ENCODE measurements around the gene ZBP1.

The ZBP1 gene, protein sequence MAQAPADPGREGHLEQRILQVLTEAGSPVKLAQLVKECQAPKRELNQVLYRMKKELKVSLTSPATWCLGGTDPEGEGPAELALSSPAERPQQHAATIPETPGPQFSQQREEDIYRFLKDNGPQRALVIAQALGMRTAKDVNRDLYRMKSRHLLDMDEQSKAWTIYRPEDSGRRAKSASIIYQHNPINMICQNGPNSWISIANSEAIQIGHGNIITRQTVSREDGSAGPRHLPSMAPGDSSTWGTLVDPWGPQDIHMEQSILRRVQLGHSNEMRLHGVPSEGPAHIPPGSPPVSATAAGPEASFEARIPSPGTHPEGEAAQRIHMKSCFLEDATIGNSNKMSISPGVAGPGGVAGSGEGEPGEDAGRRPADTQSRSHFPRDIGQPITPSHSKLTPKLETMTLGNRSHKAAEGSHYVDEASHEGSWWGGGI

GRCh38 chr20:57620274-57620990, at the start of gene ZBP1:
ZBP1 (minus strand) TSS chr20:57620426; CDS start chr20:57620295, 131 bp downstream.
- DNase-seq, result no peak

- DNase-seq, result no peak
Measured at GRCh38 chr20:57669632-57670031, 49.4 kb upstream of the ZBP1 start.

DNA sequence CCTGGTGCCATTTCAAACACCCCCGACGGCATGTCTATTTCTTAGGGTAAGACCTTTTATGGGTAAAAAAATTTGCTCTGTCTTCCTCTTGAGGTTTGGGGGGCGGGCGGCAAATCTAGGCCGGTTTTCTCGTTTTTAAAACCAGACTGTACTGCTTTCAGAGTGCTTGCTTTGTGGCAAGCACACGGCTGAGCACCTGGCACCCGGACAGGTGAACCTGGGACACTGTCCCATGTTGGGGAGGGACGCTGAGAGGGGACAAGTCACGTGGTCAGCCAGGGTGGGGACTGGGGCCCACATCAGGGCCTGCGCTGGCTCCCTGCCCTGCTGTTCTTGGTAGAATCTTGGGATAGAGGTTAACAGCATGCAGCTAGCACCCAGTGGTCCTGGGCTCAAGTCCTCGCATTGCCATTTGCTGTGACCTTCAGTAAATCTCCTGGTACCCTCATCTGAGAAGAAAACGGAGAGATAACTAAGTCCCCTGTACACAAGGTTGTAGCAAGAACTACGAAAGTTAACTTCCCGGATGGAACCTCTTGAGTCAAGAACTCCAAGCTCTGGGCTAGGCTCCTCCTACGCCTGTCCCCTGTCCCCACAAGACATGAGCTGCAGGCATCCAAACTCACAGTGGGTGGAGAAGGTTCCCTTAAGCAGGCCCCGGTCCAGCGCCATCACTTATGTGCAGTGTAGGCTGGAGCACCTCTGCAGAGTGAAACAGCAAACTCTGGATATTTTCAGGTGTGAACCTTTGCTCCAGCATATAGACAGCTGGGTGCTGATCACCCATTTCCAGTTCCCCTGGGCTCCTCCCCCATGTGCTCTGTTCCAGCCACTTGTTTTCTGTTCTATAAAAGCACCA, 47.9 kb upstream of the ZBP1 start:
- DNase-seq, result no peak

GRCh38 chr20:57667388-57667787, 47.2 kb upstream of the ZBP1 start:
- no peak for DNase-seq

DNA sequence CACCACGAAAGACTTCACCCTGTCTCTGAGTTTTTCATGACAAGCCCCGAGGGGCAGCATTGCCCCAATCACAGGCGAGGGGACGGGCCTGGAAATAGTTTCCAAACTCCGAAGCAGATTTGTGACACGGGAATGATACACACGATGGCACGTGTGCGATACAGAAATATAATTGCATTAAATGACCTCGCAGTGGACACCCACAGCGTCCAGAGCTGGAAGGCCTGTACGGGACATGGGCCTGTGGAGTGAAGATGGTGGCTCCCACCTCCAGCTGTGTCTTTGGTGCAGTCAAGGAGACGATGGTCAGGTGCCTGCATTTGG, 46.6 kb upstream of the ZBP1 start:
- DNase-seq, result no peak

- DNase-seq, result no peak
Measured at GRCh38 chr20:57666106-57666833, 46.0 kb upstream of the ZBP1 start.

DNA sequence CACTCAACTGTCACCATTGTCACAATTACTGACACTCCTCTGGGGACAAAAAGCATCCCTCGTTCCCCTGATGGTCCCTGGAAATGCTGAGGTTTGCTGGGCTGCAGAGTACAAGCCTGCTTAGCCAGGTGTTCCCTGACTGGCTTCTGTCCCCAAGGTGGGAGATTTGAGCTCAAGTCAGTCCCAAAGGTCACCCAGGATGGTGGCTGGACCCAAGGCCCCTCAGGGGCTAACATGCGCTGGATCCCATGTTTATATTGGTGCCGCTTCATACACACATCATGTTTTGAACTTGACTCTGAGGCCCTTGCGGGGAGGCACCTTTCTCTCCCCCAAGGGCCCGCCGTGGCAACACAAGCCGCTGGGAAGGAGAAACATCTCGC, 45.4 kb upstream of the ZBP1 start:
- no peak for DNase-seq

GRCh38 chr20:57664924-57665588, 44.8 kb upstream of the ZBP1 start:
- DNase-seq, result no peak

DNA sequence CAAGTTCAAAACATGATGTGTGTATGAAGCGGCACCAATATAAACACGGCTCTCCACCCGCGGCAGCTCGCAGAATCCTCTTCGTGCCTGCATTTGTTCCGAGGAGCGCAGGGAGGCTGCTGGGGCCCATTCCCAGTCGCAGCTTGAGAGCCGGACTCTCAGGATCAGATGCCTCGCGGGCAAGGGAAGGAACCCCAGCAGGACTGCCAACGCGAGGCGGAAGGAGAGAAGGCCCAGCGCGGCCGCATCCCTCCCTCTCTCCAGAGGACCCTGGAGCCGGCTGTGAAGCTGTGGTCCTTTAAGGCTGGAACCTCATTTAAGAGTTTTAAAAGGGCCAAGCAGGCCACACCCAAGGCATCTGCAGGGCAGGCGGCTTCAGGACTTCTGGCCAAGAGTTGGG, 44.2 kb upstream of the ZBP1 start:
- DNase-seq, result no peak

- DNase-seq, result no peak
Measured at GRCh38 chr20:57663681-57664451, 43.6 kb upstream of the ZBP1 start.

GRCh38 chr20:57663241-57663640, 43.0 kb upstream of the ZBP1 start:
- no peak for DNase-seq

DNA sequence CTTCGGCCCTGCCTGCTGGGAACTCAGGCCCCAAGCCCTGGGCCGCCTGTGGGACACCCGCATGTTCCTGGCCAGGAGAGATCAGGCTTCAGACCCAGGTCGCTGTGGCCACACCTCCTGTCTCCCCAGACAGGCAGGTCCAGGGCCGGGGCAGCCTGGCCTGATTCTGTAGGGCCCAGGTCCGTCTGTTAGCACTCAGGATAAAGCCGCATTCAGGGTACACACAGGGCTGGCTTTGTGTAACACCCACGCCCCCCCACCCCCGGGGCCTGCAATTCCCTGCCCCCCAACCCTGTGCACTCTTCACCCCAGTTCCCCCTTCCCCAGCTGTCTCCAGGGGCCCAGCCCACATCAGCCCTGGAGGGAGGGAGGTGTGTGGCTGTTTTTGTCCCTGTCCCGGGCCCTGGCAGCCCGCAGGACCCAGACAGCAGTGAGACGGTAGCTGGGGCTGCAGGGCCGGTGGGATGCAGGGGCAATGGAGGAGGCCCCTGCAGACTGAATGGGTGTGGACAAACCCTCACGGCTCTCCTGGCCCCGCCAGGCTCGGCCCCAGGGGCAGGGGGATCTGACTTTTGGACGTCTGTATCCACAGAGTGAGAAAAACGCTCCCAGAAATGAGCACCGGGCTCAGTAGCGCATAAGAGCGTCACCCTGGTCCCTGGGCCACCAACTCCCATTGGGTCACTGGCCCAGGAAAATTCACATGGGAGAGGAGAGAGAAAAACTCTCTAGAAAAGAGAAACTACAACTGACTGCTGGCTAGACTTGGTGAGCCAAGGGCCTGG, 42.4 kb upstream of the ZBP1 start:
- no peak for DNase-seq

- DNase-seq, result no peak
Measured at GRCh38 chr20:57661746-57662455, 41.7 kb upstream of the ZBP1 start.

DNA sequence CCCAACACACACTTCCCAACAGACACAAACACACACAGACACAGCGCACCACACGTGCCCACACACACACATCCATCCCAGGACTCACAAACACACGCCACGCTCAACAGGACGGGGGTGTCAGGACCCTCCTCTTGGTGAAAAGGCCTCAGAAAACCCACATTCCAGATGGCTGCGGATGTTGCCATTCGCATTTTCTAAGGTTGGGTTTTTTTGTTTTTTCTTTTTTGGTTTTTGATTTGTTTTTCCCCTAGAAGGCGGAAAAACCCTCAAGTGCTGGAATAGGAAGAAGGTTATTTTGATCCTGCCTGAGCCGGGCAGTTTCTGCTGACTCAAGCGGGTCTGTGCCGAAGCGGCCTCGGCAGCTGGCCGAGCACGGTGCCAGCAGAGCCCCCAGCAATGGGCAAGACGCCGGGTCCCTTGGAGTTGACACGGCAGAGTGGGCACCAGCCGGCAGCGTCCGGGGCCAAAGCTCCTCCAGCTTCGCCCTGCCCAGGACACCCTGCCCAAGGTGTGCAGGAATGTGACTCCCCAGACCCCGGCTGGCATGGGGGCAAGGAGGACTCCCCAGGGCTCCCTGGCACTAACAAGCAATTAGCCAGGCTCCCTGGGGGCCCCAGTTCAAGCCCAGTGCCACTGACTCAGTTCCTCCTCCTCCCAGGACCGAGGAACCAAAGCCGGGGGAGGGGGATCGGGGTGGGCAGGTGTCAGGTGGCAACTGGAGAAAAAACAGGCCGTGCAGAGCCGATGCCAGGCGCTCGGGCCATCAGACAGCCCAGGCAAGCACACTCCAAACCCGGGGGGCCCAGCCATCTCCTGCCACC, 40.9 kb upstream of the ZBP1 start:
- DNase-seq, result no peak

DNA sequence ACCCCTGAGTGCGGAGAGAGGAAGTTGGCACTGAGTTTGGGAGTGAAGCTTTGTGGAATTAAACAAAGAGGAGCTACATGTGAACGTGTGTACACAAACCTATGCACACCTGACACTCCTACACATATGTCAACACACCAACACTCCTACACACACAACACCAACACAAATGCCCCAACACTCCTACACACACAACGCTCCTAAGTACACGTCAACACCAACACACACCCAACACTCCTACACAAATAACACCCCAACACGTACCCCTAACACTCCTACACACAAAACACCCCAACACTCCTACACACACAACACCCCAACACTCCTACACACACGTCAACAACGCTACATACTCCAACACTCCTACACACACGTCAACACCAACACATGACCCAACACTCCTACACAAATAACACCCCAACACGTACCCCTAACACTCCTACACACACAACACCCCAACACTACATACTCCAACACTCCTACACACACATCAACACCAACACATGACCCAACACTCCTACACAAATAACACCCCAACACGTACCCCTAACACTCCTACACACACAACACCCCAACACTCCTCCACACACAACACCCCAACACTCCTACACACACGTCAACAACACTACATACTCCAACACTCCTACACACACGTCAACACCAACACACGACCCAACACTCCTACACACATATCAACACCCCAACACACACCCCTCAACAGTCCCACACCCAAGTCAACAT, 40.1 kb upstream of the ZBP1 start:
- no peak for DNase-seq

DNA sequence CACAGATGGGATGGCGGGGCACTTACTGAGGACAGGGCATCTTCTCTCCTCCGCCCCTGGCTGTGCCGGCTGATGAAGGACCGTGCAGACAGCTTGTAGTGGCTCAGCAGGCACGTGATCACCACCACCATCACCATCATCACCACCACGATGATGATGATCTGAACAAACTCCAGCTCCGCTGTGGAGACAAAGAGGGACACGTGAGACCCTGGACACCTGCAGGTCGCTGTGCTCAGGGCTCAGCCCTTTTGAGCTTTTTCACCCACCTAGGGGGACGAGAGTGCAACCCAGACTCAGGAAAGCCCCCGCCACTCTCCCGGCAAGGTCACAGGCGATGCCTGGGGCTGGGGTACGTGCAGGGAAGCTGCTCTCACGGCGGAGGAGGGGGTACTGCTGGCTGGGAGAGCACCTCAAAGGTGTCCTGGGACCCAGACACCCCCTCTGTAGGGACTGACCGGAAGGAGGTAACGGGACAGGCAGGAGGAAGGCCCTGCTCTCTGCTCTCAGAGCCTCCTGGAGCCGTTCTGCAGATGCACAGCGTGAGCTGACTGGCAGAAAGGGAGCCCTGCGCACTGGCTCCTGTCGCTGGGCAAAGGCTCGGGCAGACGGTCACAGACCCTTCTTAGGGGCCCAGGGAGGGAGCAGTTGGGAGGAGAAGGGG, 39.4 kb upstream of the ZBP1 start:
- no peak for DNase-seq

DNA sequence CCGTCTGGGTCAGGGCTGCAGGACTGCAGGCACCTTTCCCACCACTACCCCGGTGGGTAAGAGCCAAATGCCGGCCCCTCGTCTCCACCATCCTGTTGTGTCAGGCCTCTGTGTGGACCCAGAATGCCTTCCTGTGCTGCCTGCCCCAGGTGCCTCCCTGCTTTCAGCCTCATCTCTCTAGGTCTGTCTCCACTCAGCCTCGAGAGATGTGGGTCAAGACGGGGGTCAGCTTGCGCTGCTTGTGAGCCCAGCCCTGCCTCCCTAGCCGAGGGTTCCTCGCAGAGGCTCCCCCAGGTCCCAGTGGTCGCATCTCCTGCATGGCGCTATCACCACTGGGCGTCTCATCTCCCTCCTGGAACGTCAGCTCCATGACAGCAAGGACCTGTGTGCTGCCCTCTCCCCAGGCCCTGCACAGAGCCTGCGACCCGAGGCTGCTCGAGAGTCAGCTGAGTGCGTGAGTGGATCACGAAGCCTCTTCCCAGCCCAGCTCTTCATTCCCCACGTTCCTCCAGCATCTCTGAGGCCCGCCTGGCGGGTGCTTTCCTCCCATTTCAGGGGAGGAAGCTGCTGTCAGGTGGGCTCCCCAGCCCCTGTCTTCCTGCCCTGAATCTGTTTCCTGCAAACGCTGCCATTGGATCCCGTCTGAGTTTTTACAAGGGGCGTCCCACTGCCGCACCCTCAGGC, 38.7 kb upstream of the ZBP1 start:
- no peak for DNase-seq
